ENCODE data around the gene PDE10A. TPM values are rescaled to one million over a fixed set of nuclear protein-coding genes. Genes with fewer than 3 reads are reported as not detected.

Gene PDE10A
- total RNA-seq, 1 experiment from 2014 or later = 0.31 TPM

DNA sequence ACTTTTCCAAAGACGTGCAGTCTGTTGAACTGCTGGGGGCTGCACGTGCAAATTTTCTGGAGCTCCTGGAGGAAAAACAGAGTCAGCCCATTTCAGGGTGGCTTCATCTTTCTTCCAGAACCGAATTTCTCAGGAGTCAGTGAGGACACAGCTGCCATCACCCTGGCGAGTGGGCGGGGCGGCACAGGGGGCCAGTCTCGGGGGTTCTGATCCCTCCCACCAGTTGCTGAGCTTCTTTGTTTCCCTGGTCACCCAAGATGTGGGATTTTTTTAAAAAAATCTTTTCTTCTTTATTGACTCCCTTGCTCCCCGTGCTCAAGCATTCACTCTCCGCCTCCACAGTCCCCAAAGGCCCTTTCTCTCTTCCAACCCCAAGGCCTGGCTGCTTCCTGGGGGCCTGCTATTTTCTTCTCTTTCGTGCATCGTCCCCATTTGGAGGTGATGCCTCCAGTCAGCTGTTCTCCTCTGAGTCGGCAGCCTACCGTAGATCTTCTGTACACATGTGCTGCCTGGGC, 362.6 kb downstream of the PDE10A start:
- H4K91ac ChIP-seq (ENCODE audit: insufficient read length, low read depth, low read length) = no peak overlapping the region
- no peak overlapping the region for H4K5ac ChIP-seq (ENCODE audit: insufficient read length, low read depth, low read length)
- H2BK5ac ChIP-seq (ENCODE audit: insufficient read length, low read length) = no peak overlapping the region
- Mint-ChIP-seq H3K4me3 (no peak overlapping the region), H3K36me3 (ENCODE audit: insufficient read depth in 1 of 3, low read depth in 3 of 3) (no peaks in the 10 kb centered on the region), H3K27me3 (ENCODE audit: low read depth) (peaks cover 2% of the 10 kb centered on the region), H3K9me3 (no peaks in the 10 kb centered on the region), H3K4me1 (0 out of 4 replicates have a peak, but pooled peaks cover 0 to 7% of the 10 kb centered on the region in 2 experiments), H3K27ac (peak overlapping the region in 1 of 3 experiments; percentile 68; a peak in 1 of 7 replicates)
- H2AK5ac ChIP-seq (ENCODE audit: insufficient read length, low read length) = no peak overlapping the region
- no peak overlapping the region for H2BK15ac ChIP-seq (ENCODE audit: low read depth, low read length)
- no peak overlapping the region for H3K18ac ChIP-seq (ENCODE audit: insufficient read length, low read depth, low read length)
- no peaks in the 10 kb centered on the region for H3K79me1 ChIP-seq (ENCODE audit: insufficient read depth, low read depth, low read length, poor library complexity, severe bottlenecking)
- no peak overlapping the region for H2BK120ac ChIP-seq (ENCODE audit: low read depth, low read length, poor library complexity, severe bottlenecking)
- DNase-seq = no peak
- H3K9me3 ChIP-seq (ENCODE audit: control insufficient read depth, low read depth, low read length) = no peaks in the 10 kb centered on the region
- H3K4me1 ChIP-seq (ENCODE audit: insufficient read depth, low read length) = no peaks in the 10 kb centered on the region
- no peak overlapping the region for H4K8ac ChIP-seq (replicated peaks; ENCODE audit: insufficient read length, low read depth, low read length)
- TF ChIP-seq, protein P1, sequence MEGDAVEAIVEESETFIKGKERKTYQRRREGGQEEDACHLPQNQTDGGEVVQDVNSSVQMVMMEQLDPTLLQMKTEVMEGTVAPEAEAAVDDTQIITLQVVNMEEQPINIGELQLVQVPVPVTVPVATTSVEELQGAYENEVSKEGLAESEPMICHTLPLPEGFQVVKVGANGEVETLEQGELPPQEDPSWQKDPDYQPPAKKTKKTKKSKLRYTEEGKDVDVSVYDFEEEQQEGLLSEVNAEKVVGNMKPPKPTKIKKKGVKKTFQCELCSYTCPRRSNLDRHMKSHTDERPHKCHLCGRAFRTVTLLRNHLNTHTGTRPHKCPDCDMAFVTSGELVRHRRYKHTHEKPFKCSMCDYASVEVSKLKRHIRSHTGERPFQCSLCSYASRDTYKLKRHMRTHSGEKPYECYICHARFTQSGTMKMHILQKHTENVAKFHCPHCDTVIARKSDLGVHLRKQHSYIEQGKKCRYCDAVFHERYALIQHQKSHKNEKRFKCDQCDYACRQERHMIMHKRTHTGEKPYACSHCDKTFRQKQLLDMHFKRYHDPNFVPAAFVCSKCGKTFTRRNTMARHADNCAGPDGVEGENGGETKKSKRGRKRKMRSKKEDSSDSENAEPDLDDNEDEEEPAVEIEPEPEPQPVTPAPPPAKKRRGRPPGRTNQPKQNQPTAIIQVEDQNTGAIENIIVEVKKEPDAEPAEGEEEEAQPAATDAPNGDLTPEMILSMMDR (conservative IDR thresholded peaks at IDR 0.05) = no peak
- no peaks in the 10 kb centered on the region for H4K20me1 ChIP-seq (ENCODE audit: control insufficient read depth, insufficient read depth, insufficient read length)
- H2BK12ac ChIP-seq (ENCODE audit: insufficient read length, low read depth, low read length) = no peak overlapping the region
- WGBS (ENCODE audit: extremely low coverage, insufficient read length, low lambda C conversion rate) = no CpG with 5 or more reads among the region's 13 CpGs
- no peak overlapping the region for H3K23ac ChIP-seq (ENCODE audit: insufficient read length, low read depth, low read length)
- no peak overlapping the region for H3K56ac ChIP-seq (ENCODE audit: insufficient read length, low read depth, low read length)
- no peak overlapping the region for H3K9ac ChIP-seq (ENCODE audit: extremely low read depth, insufficient read length, low read length)
- H2AFZ ChIP-seq (ENCODE audit: low read length) = no peak overlapping the region
- H3K4me2 ChIP-seq (ENCODE audit: insufficient read depth, insufficient read length, low read length) = no peak overlapping the region
- no peaks in the 10 kb centered on the region for H3K23me2 ChIP-seq (ENCODE audit: insufficient read length, low read depth, low read length, poor library complexity, severe bottlenecking)
- H3K14ac ChIP-seq (ENCODE audit: insufficient read depth, low read length) = no peak overlapping the region
- no peaks in the 10 kb centered on the region for H3K27me3 ChIP-seq (ENCODE audit: insufficient read depth, low read length)
- no peak overlapping the region for H3T11ph ChIP-seq (ENCODE audit: low read length)
- no peak overlapping the region for H2BK20ac ChIP-seq (ENCODE audit: low read depth, low read length, poor library complexity, severe bottlenecking)
- H3K4ac ChIP-seq (ENCODE audit: low read depth, low read length) = no peak overlapping the region
- H3K79me2 ChIP-seq (ENCODE audit: insufficient read depth, low read length) = no peaks in the 10 kb centered on the region
- no peak overlapping the region for H3K27ac ChIP-seq (ENCODE audit: insufficient read length, low read depth, low read length)

Data from H9 (cell line).